ENCODE measurements around the gene ZNF318. TPM values are rescaled to one million over a fixed set of nuclear protein-coding genes. Genes with fewer than 3 reads are reported as not detected.

ZNF318 gene
- total and polyA plus RNA-seq, 10 of the 15 experiments (the other 5 are each of a cell fraction or from before 2014, with no cell fraction given): 3.4 to 79.8 (median 13.7) TPM

DNA sequence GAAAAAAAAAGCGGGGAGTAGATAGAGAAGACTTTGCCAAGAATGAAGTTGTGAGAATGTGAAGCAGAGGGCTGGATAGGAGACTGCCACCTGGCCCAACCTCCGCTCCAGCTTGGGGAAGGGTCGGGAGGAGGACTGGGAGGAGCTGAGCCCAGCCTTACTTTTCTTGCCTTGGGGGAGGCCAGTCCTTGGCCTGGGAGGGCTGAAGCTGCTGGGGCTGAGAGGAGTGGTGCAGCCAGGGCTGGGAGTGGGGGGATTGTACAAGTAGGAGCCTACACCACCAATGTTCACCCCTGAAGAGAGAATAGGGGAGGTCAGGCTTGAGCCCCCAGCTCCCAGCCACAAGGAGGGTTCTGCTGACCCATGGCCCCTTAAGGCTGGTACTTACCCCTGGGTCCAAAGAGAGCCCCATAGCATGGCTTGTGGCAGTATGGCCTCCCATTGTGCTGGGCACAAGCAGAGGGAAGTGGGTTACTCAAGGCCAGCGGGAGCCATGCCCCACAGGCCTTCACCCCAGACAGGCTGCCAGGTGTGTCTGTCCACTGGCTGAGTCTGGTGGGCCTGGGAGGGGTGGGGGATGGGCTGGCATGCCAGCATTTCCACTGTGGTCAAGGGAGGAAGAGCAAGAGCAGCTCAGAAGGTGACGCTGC, 61.9 kb downstream of the ZNF318 start (continued):
- TF ChIP-seq, protein P1, sequence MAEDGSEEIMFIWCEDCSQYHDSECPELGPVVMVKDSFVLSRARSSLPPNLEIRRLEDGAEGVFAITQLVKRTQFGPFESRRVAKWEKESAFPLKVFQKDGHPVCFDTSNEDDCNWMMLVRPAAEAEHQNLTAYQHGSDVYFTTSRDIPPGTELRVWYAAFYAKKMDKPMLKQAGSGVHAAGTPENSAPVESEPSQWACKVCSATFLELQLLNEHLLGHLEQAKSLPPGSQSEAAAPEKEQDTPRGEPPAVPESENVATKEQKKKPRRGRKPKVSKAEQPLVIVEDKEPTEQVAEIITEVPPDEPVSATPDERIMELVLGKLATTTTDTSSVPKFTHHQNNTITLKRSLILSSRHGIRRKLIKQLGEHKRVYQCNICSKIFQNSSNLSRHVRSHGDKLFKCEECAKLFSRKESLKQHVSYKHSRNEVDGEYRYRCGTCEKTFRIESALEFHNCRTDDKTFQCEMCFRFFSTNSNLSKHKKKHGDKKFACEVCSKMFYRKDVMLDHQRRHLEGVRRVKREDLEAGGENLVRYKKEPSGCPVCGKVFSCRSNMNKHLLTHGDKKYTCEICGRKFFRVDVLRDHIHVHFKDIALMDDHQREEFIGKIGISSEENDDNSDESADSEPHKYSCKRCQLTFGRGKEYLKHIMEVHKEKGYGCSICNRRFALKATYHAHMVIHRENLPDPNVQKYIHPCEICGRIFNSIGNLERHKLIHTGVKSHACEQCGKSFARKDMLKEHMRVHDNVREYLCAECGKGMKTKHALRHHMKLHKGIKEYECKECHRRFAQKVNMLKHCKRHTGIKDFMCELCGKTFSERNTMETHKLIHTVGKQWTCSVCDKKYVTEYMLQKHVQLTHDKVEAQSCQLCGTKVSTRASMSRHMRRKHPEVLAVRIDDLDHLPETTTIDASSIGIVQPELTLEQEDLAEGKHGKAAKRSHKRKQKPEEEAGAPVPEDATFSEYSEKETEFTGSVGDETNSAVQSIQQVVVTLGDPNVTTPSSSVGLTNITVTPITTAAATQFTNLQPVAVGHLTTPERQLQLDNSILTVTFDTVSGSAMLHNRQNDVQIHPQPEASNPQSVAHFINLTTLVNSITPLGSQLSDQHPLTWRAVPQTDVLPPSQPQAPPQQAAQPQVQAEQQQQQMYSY (CRISPR knock-in tag; IDR thresholded peaks at IDR 0.05): no peak
- no peak for TF ChIP-seq KLF5 (IDR thresholded peaks at IDR 0.05; ENCODE audit: partially characterized antibody)
- TF ChIP-seq ZNF384 (IDR thresholded peaks at IDR 0.05; ENCODE audit: borderline replicate concordance, low read depth, low read length): no peak

DNA sequence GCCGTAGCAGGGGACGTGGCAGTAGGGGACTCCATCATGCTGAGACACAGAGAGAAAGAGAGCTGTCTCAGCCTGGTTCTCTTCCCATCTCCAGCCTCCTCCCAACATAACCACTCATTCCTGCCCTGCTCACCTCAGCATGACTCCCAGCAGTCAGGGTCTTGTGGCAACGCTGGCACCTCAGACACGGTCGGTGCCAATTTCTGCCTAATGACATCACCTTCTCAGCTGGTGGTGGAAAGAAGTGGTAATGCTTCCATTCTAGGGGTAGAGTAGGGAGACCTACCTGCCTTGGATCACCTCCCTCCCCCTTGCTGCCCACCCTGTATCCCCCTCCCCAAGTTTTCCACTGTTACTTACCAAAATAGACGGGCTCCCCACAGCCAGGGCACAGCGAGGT, 63.4 kb downstream of the ZNF318 start:
- in situ Hi-C loops (cut with MboI) (no loop called here), intact Hi-C loops (cut with micrococcal nuclease; ENCODE audit: unreplicated experiment) (no loop called here)
- H2AFZ ChIP-seq (ENCODE audit: control insufficient read depth, low read depth, low read length): no peak overlapping the region
- no peaks in the 10 kb centered on the region for H3K36me3 ChIP-seq (ENCODE audit: control insufficient read depth in 2 of 2, insufficient read depth in 2 of 2, low read length in 1 of 2)
- RAD21 ChIA-PET (ENCODE audit: unreplicated experiment): interaction anchor here (3.1 to 3.7 kb wide), 3 partner anchors 30 to 92 kb away, joined by 18 to 48 read pairs (median 19); no protein-coding TSS in a partner anchor
- H3K27me3 ChIP-seq (replicated peaks in 1 of 2; ENCODE audit: control insufficient read depth in 2 of 2, insufficient read depth in 2 of 2, low read length in 1 of 2): no peaks in the 10 kb centered on the region
- 94% methylated on average over 7 of the region's 7 CpGs for WGBS (ENCODE audit: insufficient coverage, insufficient replicate concordance, low lambda C conversion rate, missing lambda C conversion rate)
- no peak overlapping the region for H3K4me2 ChIP-seq (ENCODE audit: control insufficient read depth, insufficient read depth)
- peaks cover 3% of the 10 kb centered on the region; the same call in 1 of the 2 replicates for H3K4me1 ChIP-seq (ENCODE audit: control insufficient read depth, insufficient read depth, low read length)
- POLR2A ChIA-PET: no interaction called here
- H3K9ac ChIP-seq (ENCODE audit: control insufficient read depth, insufficient read depth, low read length): no peak overlapping the region
- H3K27ac ChIP-seq (ENCODE audit: control insufficient read depth, insufficient read depth): no peak overlapping the region
- no peak overlapping the region for H3K4me3 ChIP-seq
- no peaks in the 10 kb centered on the region for H3K79me2 ChIP-seq (ENCODE audit: control insufficient read depth, insufficient read depth, low read length)
- no peak for ATAC-seq
- TF ChIP-seq PAX5 (IDR thresholded peaks at IDR 0.05; ENCODE audit: borderline replicate concordance, low read depth, low read length): no peak
- no peak for TF ChIP-seq STAT1 (conservative IDR thresholded peaks at IDR 0.05)
- TF ChIP-seq BMI1 (IDR thresholded peaks at IDR 0.05; ENCODE audit: borderline replicate concordance): no peak
- TF ChIP-seq, protein P1 (CRISPR knock-in tag; IDR thresholded peaks at IDR 0.05): no peak
- TF ChIP-seq TARDBP (IDR thresholded peaks at IDR 0.05; ENCODE audit: borderline replicate concordance): no peak
- no peak for TF ChIP-seq KDM1A (IDR thresholded peaks at IDR 0.05; ENCODE audit: borderline replicate concordance)
- CTCF ChIA-PET: interaction anchor here (1.5 to 3.9 kb wide), 3 partner anchors 16 to 91 kb away, joined by 4 to 29 read pairs (median 28); no protein-coding TSS in a partner anchor
- no peak for FAIRE-seq
- H3K9me3 ChIP-seq (replicated peaks; ENCODE audit: control insufficient read depth, insufficient read depth, low read length): no peaks in the 10 kb centered on the region
- no peak for DNase-seq (ENCODE audit: low read depth, low spot score)
- H4K20me1 ChIP-seq (ENCODE audit: control insufficient read depth, insufficient read depth): no peaks in the 10 kb centered on the region
- SMC1A ChIA-PET (ENCODE audit: uncharacterized antibody, unreplicated experiment): no interaction called here
- BruUV-seq (replicated peaks): no TSS peak
